ENCODE data around the gene CHAT. TPM values are rescaled to one million over a fixed set of nuclear protein-coding genes. Genes with fewer than 3 reads are reported as not detected.

Gene CHAT
- total RNA-seq, 4 donors from 2014 or later: 0.94 to 1.6 TPM; not detected in 2

DNA sequence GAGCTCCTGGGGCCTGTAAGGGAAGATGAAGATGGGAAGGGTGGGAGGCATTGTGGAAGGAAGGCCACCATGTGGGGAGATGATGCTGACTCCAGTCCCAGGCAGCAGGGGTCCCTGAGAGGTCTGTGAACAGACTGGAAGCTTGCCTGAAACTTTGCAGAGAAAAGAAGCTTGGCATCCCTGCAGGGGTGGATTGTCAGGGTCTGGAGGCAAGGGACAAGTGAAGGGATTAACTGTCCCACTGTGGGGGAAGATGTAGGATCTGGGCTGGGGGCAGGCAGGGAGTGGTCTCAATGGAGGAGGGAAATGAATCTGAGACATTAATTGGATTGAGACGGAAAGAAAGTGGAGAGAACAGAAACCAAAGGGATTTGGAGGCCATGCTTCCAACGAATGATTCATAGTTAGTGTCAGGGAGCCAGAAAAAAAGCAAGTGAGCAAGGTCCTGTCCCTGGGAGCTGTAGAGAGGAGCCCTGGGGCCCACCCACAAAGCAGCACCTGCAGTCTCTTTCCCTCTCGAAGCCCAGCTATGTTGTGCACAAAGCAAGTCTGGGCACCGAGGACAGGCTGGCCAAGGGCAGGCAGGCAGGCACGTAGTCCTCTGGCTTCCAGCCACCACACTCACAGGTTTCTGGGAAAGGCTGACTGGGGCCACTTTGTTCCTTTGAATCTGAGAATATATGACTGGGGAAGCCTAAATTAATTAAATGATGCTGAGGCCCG lies 8.5 kb upstream of the CHAT start:
- no peaks in the 10 kb centered on the region for H3K36me3 ChIP-seq
- no peak overlapping the region for H3K27ac ChIP-seq
- ATAC-seq: no peak
- no peak overlapping the region for H3K4me3 ChIP-seq
- no peaks in the 10 kb centered on the region for H3K9me3 ChIP-seq
- H3K4me1 ChIP-seq: peaks cover 0 to 13% (median 5%) of the 10 kb centered on the region in 3 donors
- 75 to 79% methylated on average over 3 to 4 of the region's 6 CpGs for WGBS, 2 donors (ENCODE audit: low coverage in 1 of 2)
- no peak for TF ChIP-seq POLR2A (IDR thresholded peaks at IDR 0.05)
- TF ChIP-seq EP300 (IDR thresholded peaks at IDR 0.05): no peak
- TF ChIP-seq, protein P1, sequence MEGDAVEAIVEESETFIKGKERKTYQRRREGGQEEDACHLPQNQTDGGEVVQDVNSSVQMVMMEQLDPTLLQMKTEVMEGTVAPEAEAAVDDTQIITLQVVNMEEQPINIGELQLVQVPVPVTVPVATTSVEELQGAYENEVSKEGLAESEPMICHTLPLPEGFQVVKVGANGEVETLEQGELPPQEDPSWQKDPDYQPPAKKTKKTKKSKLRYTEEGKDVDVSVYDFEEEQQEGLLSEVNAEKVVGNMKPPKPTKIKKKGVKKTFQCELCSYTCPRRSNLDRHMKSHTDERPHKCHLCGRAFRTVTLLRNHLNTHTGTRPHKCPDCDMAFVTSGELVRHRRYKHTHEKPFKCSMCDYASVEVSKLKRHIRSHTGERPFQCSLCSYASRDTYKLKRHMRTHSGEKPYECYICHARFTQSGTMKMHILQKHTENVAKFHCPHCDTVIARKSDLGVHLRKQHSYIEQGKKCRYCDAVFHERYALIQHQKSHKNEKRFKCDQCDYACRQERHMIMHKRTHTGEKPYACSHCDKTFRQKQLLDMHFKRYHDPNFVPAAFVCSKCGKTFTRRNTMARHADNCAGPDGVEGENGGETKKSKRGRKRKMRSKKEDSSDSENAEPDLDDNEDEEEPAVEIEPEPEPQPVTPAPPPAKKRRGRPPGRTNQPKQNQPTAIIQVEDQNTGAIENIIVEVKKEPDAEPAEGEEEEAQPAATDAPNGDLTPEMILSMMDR (IDR thresholded peaks at IDR 0.05): no peak
- TF ChIP-seq POLR2AphosphoS5 (IDR thresholded peaks at IDR 0.05): no peak
- peaks cover 96% of the 10 kb centered on the region for H3K27me3 ChIP-seq

DNA sequence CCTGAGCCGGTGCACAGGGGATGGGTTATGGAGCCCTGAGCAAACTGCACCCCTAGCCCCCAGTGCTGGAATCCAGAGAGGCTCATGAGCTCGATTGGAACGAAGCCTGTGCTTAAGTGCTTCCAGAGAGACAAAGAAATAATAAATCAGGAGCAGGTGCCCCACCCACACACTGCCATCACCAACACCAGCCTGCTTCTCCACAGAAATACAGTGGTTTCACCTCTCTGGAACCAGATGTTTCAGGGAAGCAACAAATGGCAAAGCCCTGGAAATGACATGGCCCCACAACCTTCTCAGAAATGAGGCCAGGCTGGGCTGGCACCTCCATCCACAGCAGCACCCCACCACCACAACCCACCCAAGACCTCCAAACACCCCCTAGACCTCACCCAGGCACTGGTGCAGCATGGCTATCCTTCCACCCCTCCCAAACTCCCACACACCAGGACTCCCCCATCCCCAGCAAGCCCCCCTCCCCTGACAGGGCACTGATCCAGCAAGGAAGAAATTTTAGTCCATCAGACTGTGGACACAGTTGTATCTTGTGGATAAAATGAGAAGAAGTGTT lies 7.8 kb upstream of the CHAT start:
- Histone ChIP-seq H3K27ac (no peak overlapping the region), H3K4me3 (no peak overlapping the region), H3K9me3 (no peaks in the 10 kb centered on the region), H3K27me3 (peaks cover 98% of the 10 kb centered on the region), H3K36me3 (no peaks in the 10 kb centered on the region), H3K4me1 (peaks cover 0 to 20% (median 11%) of the 10 kb centered on the region in 3 donors)
- 10% methylated on average over 2 of the region's 3 CpGs; no CpG with 5 or more reads in 1 of the 2 donors for WGBS, 2 donors (ENCODE audit: low coverage in 1 of 2)
- TF ChIP-seq EP300 (IDR thresholded peaks at IDR 0.05) (no peak), POLR2AphosphoS5 (IDR thresholded peaks at IDR 0.05) (no peak), POLR2A (IDR thresholded peaks at IDR 0.05) (no peak)
- TF ChIP-seq, protein P1 (IDR thresholded peaks at IDR 0.05): no peak
- no peak for ATAC-seq

DNA sequence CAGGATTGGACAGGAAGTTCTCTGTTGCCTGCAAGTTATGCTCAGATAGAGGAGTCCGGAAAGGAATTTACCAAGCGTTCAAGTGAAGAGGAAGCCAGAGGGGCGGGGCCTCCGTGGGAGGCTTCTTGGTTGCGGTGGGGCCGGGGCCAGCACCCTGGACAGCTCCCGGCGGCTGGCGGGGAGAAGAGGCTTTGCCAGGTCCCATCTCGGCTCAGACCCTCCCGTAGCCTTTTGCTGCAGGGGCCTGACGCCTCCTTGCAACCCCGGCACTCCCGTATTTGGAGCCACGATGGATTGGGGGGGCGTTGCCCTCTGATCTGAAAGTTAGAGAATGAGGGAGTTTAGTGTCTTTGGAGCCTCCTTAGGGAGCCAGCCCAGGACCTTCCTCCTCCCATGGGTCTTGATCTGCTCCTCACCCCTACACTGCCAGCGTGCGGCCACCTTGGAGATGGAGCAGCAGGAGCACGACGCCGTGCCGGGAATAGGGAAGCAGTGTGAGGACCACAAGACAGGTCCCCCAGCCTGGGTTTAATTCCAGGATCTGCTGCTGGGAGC lies 6.8 kb upstream of the CHAT start:
- no peak for ATAC-seq
- Histone ChIP-seq H3K27me3 (peaks cover 98% of the 10 kb centered on the region), H3K4me1 (peaks cover 0 to 30% (median 11%) of the 10 kb centered on the region in 3 donors), H3K4me3 (no peak overlapping the region), H3K27ac (no peak overlapping the region), H3K36me3 (no peaks in the 10 kb centered on the region), H3K9me3 (no peaks in the 10 kb centered on the region)
- TF ChIP-seq, protein P1 (IDR thresholded peaks at IDR 0.05): no peak
- no peak for TF ChIP-seq POLR2A (IDR thresholded peaks at IDR 0.05)
- TF ChIP-seq POLR2AphosphoS5 (IDR thresholded peaks at IDR 0.05): no peak
- no peak for TF ChIP-seq EP300 (IDR thresholded peaks at IDR 0.05)
- 0 to 3% methylated on average over 1 to 8 of the region's 22 CpGs for WGBS, 2 donors (ENCODE audit: low coverage in 1 of 2)

DNA sequence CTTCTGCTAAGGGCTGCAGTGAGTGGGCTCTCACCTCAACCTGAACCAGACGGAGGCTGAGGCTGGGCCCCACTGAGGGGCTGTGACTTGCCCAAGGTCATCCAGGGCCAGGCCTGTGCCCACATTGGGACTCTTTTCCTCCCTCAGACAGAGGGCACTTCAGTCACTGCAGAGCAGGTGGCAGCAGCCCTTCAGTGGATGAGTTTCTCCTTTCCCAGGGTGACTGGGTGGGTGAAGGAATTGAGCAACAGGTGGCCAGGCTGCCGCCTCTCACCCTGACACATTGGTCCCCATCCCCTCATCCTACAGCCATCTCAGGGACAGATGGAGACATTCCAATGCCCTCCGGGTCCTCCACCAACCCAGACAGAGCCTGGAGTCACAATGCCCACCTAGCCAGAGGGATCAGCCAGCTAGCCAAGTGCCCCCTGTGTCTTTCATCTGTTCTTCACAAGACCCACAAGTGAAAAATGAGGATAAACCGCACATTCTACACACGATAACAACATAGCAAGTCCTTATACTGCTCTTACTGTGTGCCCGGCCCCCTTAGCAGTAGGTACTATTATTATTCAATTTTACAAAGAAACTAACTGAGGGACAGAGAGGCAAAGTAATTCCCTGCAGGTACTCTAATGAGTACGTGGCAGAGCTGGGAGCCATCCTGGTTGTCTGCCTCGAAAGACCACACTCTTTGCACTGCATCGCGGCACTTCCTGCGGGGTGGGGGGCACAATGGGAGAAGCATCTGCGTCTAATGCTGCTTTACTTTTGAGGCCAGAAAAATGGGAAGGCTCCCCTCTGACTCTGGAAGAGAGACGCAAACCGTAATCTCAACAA lies 5.5 kb upstream of the CHAT start:
- no peaks in the 10 kb centered on the region for H3K36me3 ChIP-seq
- H3K9me3 ChIP-seq: no peaks in the 10 kb centered on the region
- H3K27me3 ChIP-seq: peaks cover 99% of the 10 kb centered on the region
- H3K4me1 ChIP-seq: peaks cover 0 to 31% (median 11%) of the 10 kb centered on the region in 3 donors
- ATAC-seq: no peak
- TF ChIP-seq, protein P1 (IDR thresholded peaks at IDR 0.05): no peak
- TF ChIP-seq POLR2A (IDR thresholded peaks at IDR 0.05) (no peak), EP300 (IDR thresholded peaks at IDR 0.05) (no peak), POLR2AphosphoS5 (IDR thresholded peaks at IDR 0.05) (no peak)
- H3K27ac ChIP-seq: no peak overlapping the region
- WGBS, 2 donors (ENCODE audit: low coverage in 1 of 2): 8 to 12% methylated on average over 4 to 9 of the region's 14 CpGs
- H3K4me3 ChIP-seq: no peak overlapping the region

All from gastroesophageal sphincter (tissue), 4 donors.